Ectodermal cell (in vitro differentiated cells): ENCODE measurements around the gene ASIC5.

Experiments
- H3K27ac ChIP-seq: 2 replicates; pipeline ENCODE4 v1.7.0; 2013; ENCODE audit warnings: mild to moderate bottlenecking, low read depth, low read length; ENCODE audit not compliant: insufficient read depth, poor library complexity, severe bottlenecking
- H3K27me3 ChIP-seq: 2 replicates; pipeline ENCODE4 v1.7.0; 2013; ENCODE audit warnings: mild to moderate bottlenecking, low read length; ENCODE audit not compliant: insufficient read depth, control insufficient read depth, poor library complexity, severe bottlenecking
- H3K36me3 ChIP-seq: one replicate; pipeline ENCODE4 v1.7.0; 2013; ENCODE audit warnings: low read length; ENCODE audit not compliant: control insufficient read depth, insufficient read depth
- H3K4me1 ChIP-seq: one replicate; pipeline ENCODE4 v1.7.0; 2013; ENCODE audit warnings: low read length; ENCODE audit not compliant: control insufficient read depth, insufficient read depth
- H3K4me3 ChIP-seq: 2 replicates; pipeline ENCODE4 v1.7.0; 2013; ENCODE audit warnings: low read depth, low read length, control low read depth; ENCODE audit not compliant: insufficient read depth
- H3K9me3 ChIP-seq: 2 replicates; pipeline ENCODE4 v1.7.0; 2013; ENCODE audit warnings: mild to moderate bottlenecking, low read length, moderate library complexity; ENCODE audit not compliant: control insufficient read depth
- WGBS, 2 experiments: methylation state at CpG; one replicate each; pipeline ENCODE4 v1.1.7; 2013; ENCODE audit warnings: missing lambda C conversion rate in 2 of 2; 5-methylcytosine and 5-hydroxymethylcytosine counted together

Gene ASIC5

DNA sequence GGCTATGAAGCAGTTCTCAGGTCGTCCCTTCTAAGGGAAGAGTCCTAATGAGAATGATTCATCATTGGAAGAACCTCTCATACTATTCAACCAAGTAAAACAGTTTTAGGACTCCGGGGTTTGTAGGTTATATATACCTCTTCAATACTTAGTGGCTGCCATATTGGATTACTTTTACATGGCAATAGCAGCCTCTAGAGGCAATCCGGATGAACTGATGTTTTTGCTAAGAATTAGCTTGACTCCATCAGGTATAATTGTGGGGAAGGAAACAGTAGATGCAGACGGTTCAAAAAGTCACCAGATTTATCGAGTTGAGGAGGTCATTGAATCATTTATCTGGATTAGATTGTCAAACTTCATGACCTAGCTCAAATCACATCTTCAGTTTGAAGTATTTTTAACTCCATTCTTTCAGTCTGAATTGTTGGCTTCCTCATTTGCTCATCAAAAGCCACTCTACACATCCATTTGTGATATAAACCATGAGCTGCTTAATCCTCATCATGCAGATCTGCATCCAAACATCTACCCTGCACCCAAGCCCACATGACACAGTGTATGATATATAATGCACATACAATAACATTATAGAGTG is 78.9 kb downstream of the ASIC5 start:
- Histone ChIP-seq H3K9me3 (no peaks in the 10 kb centered on the region), H3K4me1 (no peaks in the 10 kb centered on the region), H3K27me3 (no peaks in the 10 kb centered on the region), H3K27ac (no peak overlapping the region), H3K4me3 (no peak overlapping the region), H3K36me3 (no peaks in the 10 kb centered on the region)
- 27 to 34% methylated on average over 3 to 5 of the region's 5 CpGs for WGBS, 2 experiments

DNA sequence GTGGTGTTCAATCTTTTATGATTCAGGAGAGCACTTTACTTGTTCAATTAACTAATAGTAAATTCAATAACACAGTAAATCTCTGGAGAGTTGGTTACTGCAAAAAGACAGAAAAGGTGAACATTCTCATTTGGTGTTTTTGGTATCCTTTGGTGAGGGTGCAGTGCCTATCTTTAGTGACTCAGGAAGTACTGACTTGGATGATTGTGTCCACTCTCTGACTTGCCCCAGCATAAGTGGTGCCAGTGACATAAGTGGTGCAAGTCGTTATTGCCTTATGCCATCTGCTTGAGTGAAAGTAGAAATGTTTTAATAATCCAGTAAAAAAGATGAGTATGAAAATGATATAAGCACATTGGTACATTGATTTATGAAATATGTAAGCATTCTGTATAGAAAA is 80.2 kb downstream of the ASIC5 start:
- WGBS, 2 experiments = 90 to 100% methylated on average over 1 of the region's 1 CpG
- Histone ChIP-seq H3K27ac (no peak overlapping the region), H3K4me1 (no peaks in the 10 kb centered on the region)

DNA sequence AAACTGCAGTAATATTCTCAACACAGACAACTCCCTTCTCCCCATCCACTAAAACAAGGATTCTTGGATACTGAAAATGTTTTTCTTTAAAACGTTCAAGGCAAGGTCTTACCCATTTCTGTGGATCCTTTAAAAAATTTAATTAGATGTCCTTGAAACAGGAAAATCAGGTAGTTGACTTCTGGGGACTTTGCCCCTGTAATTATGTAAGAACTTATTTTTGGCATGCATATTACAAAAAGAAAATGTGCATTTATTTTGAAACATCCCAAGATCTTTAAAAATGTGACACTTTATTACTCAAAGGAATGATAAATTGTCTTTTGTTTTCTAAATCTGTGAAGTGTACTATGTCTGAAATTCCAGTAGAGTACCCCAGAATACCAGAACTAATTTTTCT is 81.4 kb downstream of the ASIC5 start:
- Histone ChIP-seq H3K4me1 (no peaks in the 10 kb centered on the region), H3K4me3 (no peak overlapping the region), H3K27ac (no peak overlapping the region), H3K27me3 (no peaks in the 10 kb centered on the region), H3K9me3 (no peaks in the 10 kb centered on the region), H3K36me3 (no peaks in the 10 kb centered on the region)
- 75 to 88% methylated on average over 1 of the region's 1 CpG for WGBS, 2 experiments

More for the DNA sequence above, 80.2 kb downstream of the ASIC5 start:
- Histone ChIP-seq H3K4me3 (no peak overlapping the region), H3K36me3 (no peaks in the 10 kb centered on the region), H3K9me3 (no peaks in the 10 kb centered on the region), H3K27me3 (no peaks in the 10 kb centered on the region)

DNA sequence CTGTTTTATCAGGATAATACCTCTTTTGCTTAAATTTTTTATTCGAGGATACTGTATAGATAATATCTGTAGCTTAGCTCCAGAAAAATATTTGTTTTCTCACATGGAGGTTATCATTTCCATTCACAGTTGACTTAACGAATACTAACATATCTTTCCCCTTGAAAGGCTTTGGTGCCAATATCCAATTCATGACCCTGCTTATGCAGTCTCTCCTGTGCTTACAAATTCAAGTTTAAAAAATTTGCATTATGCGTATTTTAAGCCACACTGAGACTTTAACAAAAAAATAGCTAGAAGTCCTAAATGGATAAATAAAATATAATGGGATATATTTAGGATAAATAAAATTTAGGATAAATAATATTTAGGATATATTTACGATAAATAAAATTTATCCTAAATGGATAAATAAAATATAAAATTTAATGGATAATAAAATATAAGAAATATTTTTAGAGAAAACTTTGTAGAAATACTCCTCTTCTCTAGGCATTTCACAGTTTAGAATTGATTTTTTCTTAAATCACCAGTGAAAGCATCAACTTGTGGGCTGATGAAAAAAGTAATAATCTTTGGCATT is 84.7 kb downstream of the ASIC5 start:
- no peaks in the 10 kb centered on the region for H3K36me3 ChIP-seq
- H3K27me3 ChIP-seq = no peaks in the 10 kb centered on the region
- 90 to 96% methylated on average over 1 to 2 of the region's 4 CpGs for WGBS, 2 experiments
- H3K4me1 ChIP-seq = no peaks in the 10 kb centered on the region
- H3K27ac ChIP-seq = no peak overlapping the region
- H3K4me3 ChIP-seq = no peak overlapping the region
- no peaks in the 10 kb centered on the region for H3K9me3 ChIP-seq

DNA sequence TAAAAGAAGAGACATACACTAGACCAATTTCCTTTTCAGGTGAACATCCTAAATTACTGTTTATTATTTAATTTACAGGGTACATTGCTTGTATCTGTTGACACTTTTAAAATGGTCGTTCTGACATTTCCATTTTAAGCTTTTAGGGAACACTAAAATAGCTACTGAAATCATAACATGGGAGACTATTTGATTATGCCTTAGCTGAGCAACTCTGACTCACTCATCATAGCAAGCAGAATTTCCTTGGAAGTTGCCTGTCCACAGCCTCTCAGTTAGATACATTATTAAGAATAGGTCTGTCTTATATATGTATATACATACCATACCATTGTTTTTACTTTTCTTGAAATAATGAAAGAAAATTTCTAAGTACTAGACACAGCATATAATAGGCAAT is 85.3 kb downstream of the ASIC5 start:
- no peaks in the 10 kb centered on the region for H3K36me3 ChIP-seq
- no peak overlapping the region for H3K27ac ChIP-seq
- H3K4me3 ChIP-seq = no peak overlapping the region
- H3K4me1 ChIP-seq = no peaks in the 10 kb centered on the region
- no peaks in the 10 kb centered on the region for H3K27me3 ChIP-seq
- H3K9me3 ChIP-seq = no peaks in the 10 kb centered on the region
- WGBS, 2 experiments = 82 to 86% methylated on average over 1 of the region's 1 CpG
